Aorta (tissue), 5 donors: Measurements from ENCODE around the gene AURKB. TPM values are rescaled to one million over a fixed set of nuclear protein-coding genes. Genes with fewer than 3 reads are reported as not detected.
"Not testable (repeated sequence)": the region's sequence is repeated elsewhere in the genome, so short reads cannot be mapped to it uniquely, and the experiment has no call there.

Source experiments
- ATAC-seq: fragments of 200-7000 bp; cut with Tn5 transposase; one replicate; pipeline ENCODE4 v1.9.1; 2022; ENCODE audit warnings: moderate library complexity; ENCODE audit not compliant: low FRiP score
- DNase-seq, 2 donors: peaks; one replicate each; pipeline ENCODE4 v3.0.0-alpha.2; 2020
- H3K27ac ChIP-seq, 2 donors: one replicate each; pipeline ENCODE4 v1.5.1; 2013; ENCODE audit warnings: low read length in 2 of 2, mild to moderate bottlenecking in 2 of 2, moderate library complexity in 2 of 2, control low read depth in 1 of 2, inconsistent platforms in 1 of 2, low read depth in 1 of 2
- H3K27me3 ChIP-seq, 2 donors: one replicate each; pipeline ENCODE4 v1.6.1; 2013; ENCODE audit warnings: control low read depth in 1 of 2, low read length in 1 of 2, mild to moderate bottlenecking in 1 of 2, moderate library complexity in 1 of 2; ENCODE audit not compliant: insufficient read depth in 2 of 2, control insufficient read depth in 1 of 2
- H3K36me3 ChIP-seq, 2 donors: one replicate each; pipeline ENCODE4 v1.6.1; 2013; ENCODE audit warnings: control low read depth in 1 of 2, low read length in 1 of 2, mild to moderate bottlenecking in 1 of 2; ENCODE audit not compliant: insufficient read depth in 2 of 2, control insufficient read depth in 1 of 2
- H3K4me1 ChIP-seq, 2 donors: one replicate each; pipeline ENCODE4 v1.6.1; 2013; ENCODE audit warnings: low read length in 2 of 2, control low read depth in 1 of 2, mild to moderate bottlenecking in 1 of 2, moderate library complexity in 1 of 2; ENCODE audit not compliant: insufficient read depth in 2 of 2, control insufficient read depth in 1 of 2
- H3K4me3 ChIP-seq, 2 donors: one replicate each; pipeline ENCODE4 v1.5.1; 2013; ENCODE audit warnings: low read length in 2 of 2, control low read depth in 1 of 2, mild to moderate bottlenecking in 1 of 2
- H3K9me3 ChIP-seq: one replicate; pipeline ENCODE4 v1.6.1; 2013; ENCODE audit warnings: mild to moderate bottlenecking, low read length; ENCODE audit not compliant: control insufficient read depth
- WGBS, 2 donors: extraction: QIAGEN DNeasy Blood & Tissue Kit; methylation state at CpG; one replicate each; pipeline ENCODE4 v1.1.7; 2013; 5-methylcytosine and 5-hydroxymethylcytosine counted together
- intact Hi-C, 2 donors: fragments of 100-400 bp; cut with DNase I; formaldehyde crosslinking; loops; one replicate each; pipeline versions ENCODE4 v1.14.2 to v1.15.0; 2022
- polyA plus RNA-seq, 2 donors: library from polyadenylated mRNA; stranded (reverse); fragments of 200-250 nt; gene quantifications; one replicate each; pipeline ENCODE4 v1.2.3, GENCODE V29; 2013
- total RNA-seq, 2 donors: library from RNA; stranded (reverse); fragmentation: NEBNext Ultra II Directional; extraction: Animal tissue kit (Norgen Biotek cat#: 25700); gene quantifications; one replicate each; pipeline ENCODE4 v1.2.1, GENCODE V29; 2021
- donor health status: healthy with polysubstance abuse.
- donor health status: Bipolar disorder and iron deficiency.
- donor health status: DM: no; HTN: no; CAD: no.
- donor health status: DM: no; HTN: no; CAD: no.
- donor health status: DM: yes; HTN: yes; CAD: no.

The AURKB gene
- total and polyA plus RNA-seq, 4 donors, result 0.81 to 3.1 TPM; not detected in 2

DNA sequence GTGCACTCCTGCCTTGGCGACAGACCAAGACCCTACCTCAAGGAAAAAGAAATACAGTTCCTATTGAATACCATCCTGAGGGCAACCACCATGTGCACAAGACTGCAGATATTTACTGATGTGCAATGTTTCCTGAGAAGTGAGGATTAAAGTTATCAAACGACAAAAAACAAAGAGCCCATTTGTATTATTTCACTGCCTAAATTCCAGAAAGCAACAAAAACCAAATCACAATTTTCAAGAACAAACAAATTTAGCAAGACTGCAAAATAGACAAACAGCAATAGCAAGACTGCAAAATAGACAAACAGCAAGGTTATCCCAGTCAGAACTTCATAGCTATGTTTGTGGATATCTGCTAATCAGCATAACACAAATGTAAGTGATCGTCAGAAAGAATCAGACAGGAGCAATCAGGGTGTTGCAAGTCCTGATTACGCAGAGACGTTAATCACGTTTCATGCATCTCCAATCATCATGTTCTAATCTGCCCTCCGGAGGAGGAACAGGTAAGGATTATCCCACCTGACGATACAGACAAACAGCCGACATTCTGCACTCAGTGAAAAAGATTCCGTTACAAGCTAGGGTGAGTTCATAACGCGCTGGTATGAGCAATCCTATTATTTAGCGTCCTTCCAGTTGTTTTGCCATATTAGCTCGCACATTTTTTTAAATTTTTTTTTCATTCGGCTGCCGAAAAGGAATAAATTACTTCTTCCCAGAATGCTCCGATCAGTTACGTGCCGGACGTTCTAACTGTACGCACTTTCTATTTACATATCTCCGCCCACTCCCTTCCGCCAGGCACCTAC, 37.1 kb downstream of the AURKB start:
- Histone ChIP-seq H3K4me1 (no peaks in the 10 kb centered on the region), H3K9me3 (no peaks in the 10 kb centered on the region), H3K27ac (peak overlapping the region; percentile 49 to 81), H3K36me3 (no peaks in the 10 kb centered on the region), H3K4me3 (no peak overlapping the region), H3K27me3 (no peaks in the 10 kb centered on the region)
- WGBS, 2 donors, result 1% methylated on average over 23 of the region's 23 CpGs
- intact Hi-C loops, result loop anchor here in 1 of 2 donors (2.0 kb wide), 1 partner anchor 14 kb away; no protein-coding TSS in a partner anchor
- DNase-seq (peak; percentile 82 to 85), ATAC-seq (peak; percentile 93)

DNA sequence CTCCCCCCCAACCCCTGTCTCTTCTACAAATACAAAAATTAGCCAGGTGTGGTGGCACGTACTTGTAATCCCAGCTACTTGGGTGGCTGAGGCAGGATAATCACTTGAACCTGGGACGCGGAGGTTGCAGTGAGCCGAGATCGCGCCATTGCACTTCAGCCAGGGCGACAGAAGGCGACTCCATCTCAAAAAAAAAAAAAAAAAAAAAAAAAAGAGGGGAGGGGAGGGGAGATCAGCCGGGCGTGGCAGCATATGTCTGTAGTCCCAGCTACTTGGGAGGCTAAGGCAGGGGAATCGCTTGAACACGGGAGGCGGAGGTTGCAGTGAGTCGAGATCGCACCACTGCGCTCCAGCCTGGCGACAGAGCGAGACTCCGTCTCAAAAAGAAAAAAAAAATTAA, 40.2 kb downstream of the AURKB start:
- DNase-seq, ATAC-seq, H3K4me1 ChIP-seq, H3K4me3 ChIP-seq, H3K9me3 ChIP-seq, H3K27ac ChIP-seq, intact Hi-C loops, H3K36me3 ChIP-seq, H3K27me3 ChIP-seq: not testable (repeated sequence)
- WGBS, 2 donors, result 87 to 88% methylated on average over 19 of the region's 19 CpGs

GRCh38 chr17:8167526-8167925, 42.8 kb downstream of the AURKB start:
- Histone ChIP-seq H3K4me1 (no peaks in the 10 kb centered on the region), H3K9me3 (no peaks in the 10 kb centered on the region), H3K27me3 (no peaks in the 10 kb centered on the region), H3K4me3 (no peak overlapping the region), H3K36me3 (no peaks in the 10 kb centered on the region), H3K27ac (no peak overlapping the region)
- ATAC-seq (no peak), DNase-seq (no peak)
- 83 to 84% methylated on average over 3 of the region's 3 CpGs for WGBS, 2 donors
- intact Hi-C loops, result no loop called here

DNA sequence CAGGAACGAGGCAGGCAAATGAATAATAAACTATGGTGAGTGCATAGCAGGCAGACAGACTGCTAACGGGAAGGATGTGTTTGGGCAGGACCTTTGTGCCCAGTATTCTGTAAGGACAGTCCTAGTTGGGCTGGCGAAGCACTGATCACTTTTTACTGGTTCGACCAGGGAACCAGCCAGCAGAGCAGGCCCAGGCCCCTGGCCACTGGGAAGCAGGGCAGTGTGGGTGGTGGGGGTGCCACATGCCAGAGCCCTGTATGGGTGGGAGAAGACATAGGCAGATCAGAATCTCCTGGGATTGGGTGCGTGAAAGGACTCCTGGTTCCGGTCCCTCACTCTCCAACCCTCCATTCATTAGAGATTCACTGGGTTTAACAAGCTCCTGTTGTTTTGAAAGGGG, 43.6 kb downstream of the AURKB start:
- no peak for DNase-seq
- WGBS, 2 donors, result 94 to 97% methylated on average over 6 of the region's 6 CpGs
- no peak for ATAC-seq
- Histone ChIP-seq H3K4me1 (no peaks in the 10 kb centered on the region), H3K27me3 (no peaks in the 10 kb centered on the region), H3K36me3 (no peaks in the 10 kb centered on the region), H3K4me3 (no peak overlapping the region), H3K9me3 (no peaks in the 10 kb centered on the region), H3K27ac (no peak overlapping the region)
- intact Hi-C loops, result no loop called here

GRCh38 chr17:8164815-8165131, 45.6 kb downstream of the AURKB start:
- H3K4me1 ChIP-seq, result no peaks in the 10 kb centered on the region
- H3K27ac ChIP-seq, result no peak overlapping the region
- no peaks in the 10 kb centered on the region for H3K9me3 ChIP-seq
- no peak for ATAC-seq
- DNase-seq, result peak in 1 of 2 donors; percentile 66
- intact Hi-C loops, result loop anchor here in 1 of 2 donors (5.0 kb wide), 1 partner anchor 42 kb away; the partner anchor contains the start of gene HES7
- WGBS, 2 donors, result 76 to 77% methylated on average over 6 of the region's 6 CpGs
- no peak overlapping the region for H3K4me3 ChIP-seq
- H3K36me3 ChIP-seq, result no peaks in the 10 kb centered on the region
- no peaks in the 10 kb centered on the region for H3K27me3 ChIP-seq

DNA sequence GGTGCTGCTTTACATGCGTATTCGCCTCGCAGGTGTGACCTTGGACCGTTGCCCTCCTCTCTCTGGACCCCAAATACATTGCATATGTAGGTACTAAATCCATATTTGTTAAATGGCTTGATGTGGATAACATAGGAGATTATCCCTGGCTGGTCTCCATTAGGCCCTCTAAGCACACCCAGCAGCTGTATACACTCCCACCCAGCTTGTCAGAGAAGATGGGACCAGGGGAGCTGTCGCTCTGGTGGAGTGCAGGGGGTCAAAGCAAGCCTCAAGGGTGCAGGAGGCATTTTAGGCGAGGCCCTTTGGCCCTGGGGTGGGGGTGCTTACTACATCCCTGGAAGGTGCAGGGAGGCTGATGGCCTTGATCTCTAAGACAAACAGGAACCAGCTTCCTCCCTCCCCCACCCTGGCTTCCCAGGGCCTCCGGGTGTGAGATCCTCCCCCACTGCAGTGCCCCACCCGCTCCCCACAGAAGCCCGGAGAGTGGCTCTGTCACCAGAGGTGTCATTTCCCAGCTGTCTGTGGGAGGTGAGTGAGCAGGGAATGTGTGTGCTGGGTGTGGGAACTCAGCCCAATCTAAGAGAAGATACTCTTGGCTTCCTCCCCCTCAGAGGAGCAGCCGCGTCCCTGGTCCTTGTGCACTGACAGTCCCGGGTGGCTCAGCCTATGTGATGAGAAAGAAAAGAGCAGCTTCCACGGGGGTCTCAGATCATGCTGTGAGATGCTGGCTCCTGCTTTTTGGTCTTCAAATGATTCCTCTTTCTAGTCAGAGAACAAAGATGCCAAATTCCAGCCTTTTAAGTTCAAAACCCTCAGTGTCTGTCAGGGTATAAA, 46.2 kb downstream of the AURKB start:
- H3K4me3 ChIP-seq, result no peak overlapping the region
- intact Hi-C loops, result loop anchor here in 1 of 2 donors (5.0 kb wide), 1 partner anchor 42 kb away; the partner anchor contains the start of gene HES7
- H3K27ac ChIP-seq, result peak overlapping the region; percentile 10 to 28

GRCh38 chr17:8162997-8163977, 47.1 kb downstream of the AURKB start:
- WGBS, 2 donors, result 3 to 4% methylated on average over 49 to 55 of the region's 55 CpGs
- DNase-seq (peak; percentile 65 to 77), ATAC-seq (peak; percentile 26)
- Histone ChIP-seq H3K4me3 (peak overlapping the region; percentile 27 to 95), H3K36me3 (no peaks in the 10 kb centered on the region), H3K9me3 (no peaks in the 10 kb centered on the region), H3K27me3 (no peaks in the 10 kb centered on the region), H3K27ac (peak overlapping the region; percentile 10 to 24), H3K4me1 (no peaks in the 10 kb centered on the region)
- intact Hi-C loops, result loop anchor here in 1 of 2 donors (5.0 kb wide), 1 partner anchor 41 kb away; the partner anchor contains the start of gene HES7

More for the DNA sequence above, 46.2 kb downstream of the AURKB start:
- ATAC-seq, result peak; percentile 30
- Histone ChIP-seq H3K4me1 (no peaks in the 10 kb centered on the region), H3K27me3 (no peaks in the 10 kb centered on the region), H3K36me3 (no peaks in the 10 kb centered on the region), H3K9me3 (no peaks in the 10 kb centered on the region)
- WGBS, 2 donors, result 44 to 45% methylated on average over 13 of the region's 13 CpGs
- peak; percentile 84 to 85 for DNase-seq
